GM12874 (cell line): ENCODE measurements around the gene USP4.

ENCODE experiments used
- CTCF ChIP-seq: IDR thresholded peaks from 2 replicates; pipeline ENCODE4 v1.5.1; 2011; ENCODE audit warnings: low read depth, mild to moderate bottlenecking, control low read depth, low read length, moderate library complexity; ENCODE audit not compliant: insufficient read depth

The USP4 gene

DNA sequence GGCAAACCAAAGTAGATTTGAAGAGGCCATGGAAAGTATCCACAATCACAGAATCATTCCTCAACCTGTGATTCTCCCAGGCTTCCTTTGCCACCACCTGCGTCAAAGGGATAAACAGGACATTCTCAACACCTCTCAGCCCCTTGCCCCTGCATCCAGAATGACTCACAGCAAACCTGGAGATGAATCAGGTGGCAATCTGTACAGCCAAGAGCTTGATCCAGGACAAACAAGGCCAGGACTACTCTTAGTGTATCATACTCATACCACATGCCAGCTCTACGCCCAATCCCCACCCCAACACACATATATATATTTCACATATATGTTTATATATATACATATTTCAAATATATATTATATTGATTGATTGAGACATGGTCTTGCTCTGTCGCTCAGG lies 39.3 kb downstream of the USP4 start:
- no peak for TF ChIP-seq CTCF

DNA sequence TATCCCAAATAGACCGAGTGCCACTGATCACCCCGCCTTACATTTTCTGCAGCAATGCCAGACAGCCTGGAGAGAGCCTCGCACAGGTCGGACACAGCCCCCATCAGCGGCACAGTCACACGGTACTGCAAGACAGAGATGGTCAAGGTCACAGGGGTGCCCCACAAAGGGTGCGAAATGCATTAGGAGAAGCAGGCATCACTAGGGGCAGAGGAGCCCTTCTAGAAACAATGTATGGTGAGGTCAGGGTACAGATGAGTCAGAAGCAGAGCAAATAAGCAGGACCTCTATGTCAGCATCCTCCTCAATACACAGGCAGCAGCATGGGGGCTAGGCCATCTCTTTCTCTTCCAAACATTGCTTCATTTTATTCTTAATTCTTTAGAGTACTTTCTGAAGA lies 41.3 kb downstream of the USP4 start:
- no peak for TF ChIP-seq CTCF

- TF ChIP-seq CTCF = no peak
Measured at GRCh38 chr3:49296781-49297411, 43.0 kb downstream of the USP4 start.

DNA sequence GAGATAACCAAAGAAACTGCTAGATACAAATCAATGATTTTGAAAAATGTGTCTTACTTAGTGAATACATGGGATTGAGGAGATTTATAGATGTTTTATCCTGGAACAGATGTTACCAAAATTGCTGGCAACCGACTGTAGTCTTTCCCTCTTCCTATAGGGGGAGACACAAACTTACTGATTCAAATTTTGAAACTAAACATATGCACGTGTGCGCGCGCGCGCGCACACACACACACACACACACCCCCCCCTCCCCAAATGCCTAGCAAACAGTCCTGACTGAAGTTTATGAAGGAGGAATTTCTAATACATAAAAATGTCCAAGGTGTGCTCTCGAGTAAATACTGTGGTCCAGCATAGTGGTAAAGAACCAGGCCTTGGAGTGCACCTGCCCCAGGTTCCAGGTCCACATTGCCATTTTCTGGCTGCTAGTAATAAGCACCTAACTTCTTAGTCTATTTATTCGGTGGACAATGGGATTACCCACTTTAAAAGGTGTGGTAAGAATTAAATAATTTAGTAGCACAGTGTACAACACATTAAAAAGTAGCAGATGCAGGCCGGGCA lies 44.3 kb downstream of the USP4 start:
- TF ChIP-seq CTCF = peak; percentile 43; the same call in 1 of the 2 replicates

- no peak for TF ChIP-seq CTCF
Measured at GRCh38 chr3:49294343-49294742, 45.5 kb downstream of the USP4 start.

- TF ChIP-seq CTCF = no peak
Measured at GRCh38 chr3:49283997-49284396, 55.9 kb downstream of the USP4 start.

- no peak for TF ChIP-seq CTCF
Measured at GRCh38 chr3:49279376-49279775, 60.5 kb downstream of the USP4 start.
